Upper lobe of left lung (tissue), 6 donors: ENCODE measurements around the gene TMEM178A. TPM values are rescaled to one million over a fixed set of nuclear protein-coding genes. Genes with fewer than 3 reads are reported as not detected.

Experiments
- ATAC-seq, 2 donors: fragments of 200-7000 bp; cut with Tn5 transposase; one replicate each; pipeline ENCODE4 v1.9.1; 2022; ENCODE audit warnings: mild to moderate bottlenecking in 2 of 2, moderate library complexity in 2 of 2; ENCODE audit not compliant: low FRiP score in 2 of 2
- DNase-seq, 2 donors: peaks; one replicate each; pipeline ENCODE4 v3.0.0-alpha.2; 2019 to 2020
- H3K27ac ChIP-seq, 4 donors: fragments of 200-600 bp; sonication (generic); one replicate each; pipeline ENCODE4 v1.5.1; 2016 to 2019
- H3K27me3 ChIP-seq, 4 donors: fragments of 200-600 bp; sonication (generic); one replicate each; pipeline ENCODE4 v1.5.1; 2017 to 2019
- H3K36me3 ChIP-seq, 4 donors: fragments of 200-600 bp; sonication (generic); one replicate each; pipeline ENCODE4 v1.5.1; 2016 to 2019
- H3K4me1 ChIP-seq, 4 donors: fragments of 200-600 bp; sonication (generic); one replicate each; pipeline ENCODE4 v1.5.1; 2018 to 2019
- H3K4me3 ChIP-seq, 4 donors: fragments of 200-600 bp; sonication (generic); one replicate each; pipeline ENCODE4 v1.5.1; 2017 to 2019; ENCODE audit warnings: mild to moderate bottlenecking in 2 of 4, moderate library complexity in 1 of 4
- H3K9me3 ChIP-seq, 4 donors: fragments of 200-600 bp; sonication (generic); one replicate each; pipeline ENCODE4 v1.5.1; 2018 to 2019
- EP300 ChIP-seq, 4 donors: sonication (generic); formaldehyde crosslinking; IDR thresholded peaks; one replicate each; pipeline ENCODE4 v1.5.1; 2017; ENCODE audit warnings: antibody characterized with exemption in 4 of 4, control low read depth in 2 of 4
- POLR2A ChIP-seq, 4 donors: fragments of 450-650 bp; IDR thresholded peaks; one replicate each; pipeline ENCODE4 v1.5.1; 2016 to 2017; ENCODE audit warnings: antibody characterized with exemption in 4 of 4, mild to moderate bottlenecking in 2 of 4
- POLR2AphosphoS5 ChIP-seq, 2 donors: sonication (generic); formaldehyde crosslinking; IDR thresholded peaks; one replicate each; pipeline ENCODE4 v1.5.1; 2017; ENCODE audit warnings: antibody characterized with exemption in 2 of 2
- WGBS, 2 donors: methylation state at CpG; one replicate each; pipeline ENCODE4 v1.1.5; 2017 to 2018; 5-methylcytosine and 5-hydroxymethylcytosine counted together
- total RNA-seq, 6 donors: library from RNA; depleted of rRNA in 4 of 6; stranded (reverse); fragments of >200 nt in 4 of 6; gene quantifications; one replicate each; pipeline versions ENCODE4 v1.1.0 to v1.2.1, GENCODE V29; 2016 to 2021
- TF ChIP-seq, protein P1 (sequence below), 6 experiments: fragments of 450-650 bp in 4 of 6; fragments of 200-600 bp in 2 of 6; sonication (generic) in 2 of 6; IDR thresholded peaks; one replicate each; pipeline ENCODE4 v1.5.1; 2016 to 2019; ENCODE audit warnings: antibody characterized with exemption in 6 of 6
- donor health status: DM: no; HTN: no; CAD: no; lungs with moderate emphysema.
- donor health status: DM: no; HTN: yes; CAD: no; lungs with severe emphysema.

TMEM178A gene
- total RNA-seq, 6 donors from 2014 or later = 1.7 to 10.5 (median 4.7) TPM

DNA sequence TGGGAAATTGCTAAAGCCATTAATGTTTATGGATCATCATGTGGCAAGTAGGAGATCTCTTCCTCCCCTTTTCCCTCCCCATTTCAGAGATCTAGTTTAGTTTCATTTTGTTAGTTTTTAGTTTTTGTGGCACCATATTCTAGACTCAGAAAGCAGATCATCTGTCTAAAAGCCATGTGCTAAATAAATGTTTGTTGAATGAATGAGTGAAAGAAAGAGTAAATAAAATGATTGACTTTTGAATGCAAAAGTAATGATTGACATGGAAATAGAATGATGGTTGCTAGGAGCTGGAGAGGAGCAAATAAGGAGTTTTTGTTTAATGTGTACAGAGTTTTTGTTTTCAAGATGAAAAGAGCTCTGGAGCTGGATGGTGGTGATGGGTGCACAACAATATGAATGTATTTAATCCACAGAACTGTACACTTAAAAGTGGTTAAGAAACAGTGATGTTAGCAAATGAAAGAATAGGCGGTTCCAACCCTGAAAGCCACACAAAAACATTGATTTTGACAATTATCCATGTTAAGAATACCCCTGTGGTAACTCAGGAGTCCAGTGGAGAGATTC lies 23.6 kb downstream of the TMEM178A start:
- TF ChIP-seq POLR2AphosphoS5 (IDR thresholded peaks at IDR 0.05) = no peak
- TF ChIP-seq, protein P1, sequence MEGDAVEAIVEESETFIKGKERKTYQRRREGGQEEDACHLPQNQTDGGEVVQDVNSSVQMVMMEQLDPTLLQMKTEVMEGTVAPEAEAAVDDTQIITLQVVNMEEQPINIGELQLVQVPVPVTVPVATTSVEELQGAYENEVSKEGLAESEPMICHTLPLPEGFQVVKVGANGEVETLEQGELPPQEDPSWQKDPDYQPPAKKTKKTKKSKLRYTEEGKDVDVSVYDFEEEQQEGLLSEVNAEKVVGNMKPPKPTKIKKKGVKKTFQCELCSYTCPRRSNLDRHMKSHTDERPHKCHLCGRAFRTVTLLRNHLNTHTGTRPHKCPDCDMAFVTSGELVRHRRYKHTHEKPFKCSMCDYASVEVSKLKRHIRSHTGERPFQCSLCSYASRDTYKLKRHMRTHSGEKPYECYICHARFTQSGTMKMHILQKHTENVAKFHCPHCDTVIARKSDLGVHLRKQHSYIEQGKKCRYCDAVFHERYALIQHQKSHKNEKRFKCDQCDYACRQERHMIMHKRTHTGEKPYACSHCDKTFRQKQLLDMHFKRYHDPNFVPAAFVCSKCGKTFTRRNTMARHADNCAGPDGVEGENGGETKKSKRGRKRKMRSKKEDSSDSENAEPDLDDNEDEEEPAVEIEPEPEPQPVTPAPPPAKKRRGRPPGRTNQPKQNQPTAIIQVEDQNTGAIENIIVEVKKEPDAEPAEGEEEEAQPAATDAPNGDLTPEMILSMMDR (IDR thresholded peaks at IDR 0.05) = no peak
- no peak for TF ChIP-seq EP300 (IDR thresholded peaks at IDR 0.05)
- no peak for TF ChIP-seq POLR2A (IDR thresholded peaks at IDR 0.05)
- ATAC-seq (no peak), DNase-seq (no peak)
- Histone ChIP-seq H3K4me1 (no peaks in the 10 kb centered on the region), H3K36me3 (no peaks in the 10 kb centered on the region), H3K4me3 (no peak overlapping the region), H3K27me3 (no peaks in the 10 kb centered on the region), H3K27ac (no peak overlapping the region), H3K9me3 (no peaks in the 10 kb centered on the region)
- WGBS, 2 donors = 81 to 85% methylated on average over 1 of the region's 1 CpG

DNA sequence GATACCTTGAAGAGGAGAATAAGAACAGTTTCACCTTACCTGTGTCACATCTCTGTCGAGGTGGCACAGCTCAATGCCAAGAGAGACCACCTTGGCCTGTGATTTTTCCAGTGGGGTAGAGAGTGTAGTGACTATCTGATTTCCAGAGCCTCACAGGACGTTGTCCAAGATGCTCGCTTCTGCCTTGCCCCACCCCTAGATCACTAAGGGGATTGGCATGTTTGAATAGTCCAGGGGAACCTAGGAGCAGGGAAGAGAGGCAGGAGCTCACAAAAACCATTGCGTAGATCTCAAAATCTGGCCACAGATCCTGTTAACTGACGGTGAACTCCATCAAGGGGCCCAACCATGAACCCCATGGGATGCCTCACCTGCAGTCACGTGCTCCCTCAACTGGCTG lies 24.2 kb downstream of the TMEM178A start:
- no peak overlapping the region for H3K4me3 ChIP-seq
- no peak overlapping the region for H3K27ac ChIP-seq
- ATAC-seq (no peak), DNase-seq (no peak)
- no peaks in the 10 kb centered on the region for H3K36me3 ChIP-seq
- TF ChIP-seq EP300 (IDR thresholded peaks at IDR 0.05) (no peak), POLR2AphosphoS5 (IDR thresholded peaks at IDR 0.05) (no peak), POLR2A (IDR thresholded peaks at IDR 0.05) (no peak)
- WGBS, 2 donors = 89 to 92% methylated on average over 6 of the region's 6 CpGs
- peaks cover 0 to 2% (median 0%) of the 10 kb centered on the region in 4 donors for H3K4me1 ChIP-seq
- H3K9me3 ChIP-seq = no peaks in the 10 kb centered on the region
- no peaks in the 10 kb centered on the region for H3K27me3 ChIP-seq

DNA sequence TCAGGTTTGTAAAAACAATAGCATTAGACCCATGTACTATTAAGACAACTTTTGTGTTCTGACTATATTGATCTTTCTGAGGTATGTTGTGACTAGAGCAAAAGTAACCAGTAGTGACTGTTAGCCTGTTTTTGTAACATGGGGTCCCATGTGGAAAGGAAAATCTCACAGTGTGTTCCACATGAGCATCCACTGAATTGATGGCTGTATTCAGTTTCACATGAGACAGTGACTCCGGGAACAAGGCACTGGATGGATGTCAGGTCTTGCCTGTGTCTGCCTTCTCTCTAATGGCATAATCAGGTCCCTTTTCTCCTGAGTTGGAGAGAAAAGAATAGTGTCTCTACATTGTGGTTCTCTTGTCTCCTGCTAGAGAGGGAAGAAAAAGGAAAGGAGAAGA lies 27.5 kb downstream of the TMEM178A start:
- no peak for TF ChIP-seq POLR2AphosphoS5 (IDR thresholded peaks at IDR 0.05)
- Histone ChIP-seq H3K27ac (no peak overlapping the region), H3K27me3 (no peaks in the 10 kb centered on the region), H3K9me3 (no peaks in the 10 kb centered on the region), H3K4me1 (peaks cover 8 to 23% (median 22%) of the 10 kb centered on the region in 4 donors), H3K36me3 (no peaks in the 10 kb centered on the region), H3K4me3 (no peak overlapping the region)
- DNase-seq (no peak), ATAC-seq (no peak)
- WGBS, 2 donors = 96 to 100% methylated on average over 1 of the region's 1 CpG

DNA sequence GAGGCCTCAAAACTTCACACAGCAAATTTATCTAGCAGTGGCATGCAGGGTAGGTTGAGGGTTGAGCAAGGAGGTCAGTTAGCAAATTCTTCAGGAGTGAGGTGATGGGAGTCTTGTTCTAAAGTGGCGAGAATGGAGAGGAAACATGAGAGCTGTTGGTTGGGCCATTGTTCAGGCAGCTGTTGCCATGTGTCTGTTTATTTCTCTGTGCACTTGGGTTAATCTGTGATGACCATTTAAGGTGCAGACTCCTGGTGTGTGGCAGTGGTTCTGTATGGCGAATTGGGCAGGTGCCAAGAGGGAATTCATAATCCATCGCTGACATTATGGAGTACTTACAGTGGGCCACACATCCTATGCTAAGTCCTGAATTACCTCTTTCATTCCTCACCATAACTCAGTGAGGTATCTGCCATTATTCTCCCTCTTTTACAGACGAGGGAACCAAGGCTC lies 30.4 kb downstream of the TMEM178A start:
- peaks cover 8 to 23% (median 22%) of the 10 kb centered on the region in 4 donors for H3K4me1 ChIP-seq
- H3K27me3 ChIP-seq = no peaks in the 10 kb centered on the region
- DNase-seq (peak in 1 of 2 donors; percentile 24), ATAC-seq (peak; percentile 43 to 51)
- peaks cover 0 to 5% (median 4%) of the 10 kb centered on the region in 4 donors for H3K9me3 ChIP-seq
- WGBS, 2 donors = 67% methylated on average over 4 of the region's 4 CpGs
- TF ChIP-seq POLR2AphosphoS5 (IDR thresholded peaks at IDR 0.05) = peak in 1 of 2 donors; percentile 14
- no peak for TF ChIP-seq EP300 (IDR thresholded peaks at IDR 0.05)
- no peak overlapping the region for H3K4me3 ChIP-seq
- no peaks in the 10 kb centered on the region for H3K36me3 ChIP-seq
- peak overlapping the region in 2 of 4 donors; percentile 10 to 61 for H3K27ac ChIP-seq

DNA sequence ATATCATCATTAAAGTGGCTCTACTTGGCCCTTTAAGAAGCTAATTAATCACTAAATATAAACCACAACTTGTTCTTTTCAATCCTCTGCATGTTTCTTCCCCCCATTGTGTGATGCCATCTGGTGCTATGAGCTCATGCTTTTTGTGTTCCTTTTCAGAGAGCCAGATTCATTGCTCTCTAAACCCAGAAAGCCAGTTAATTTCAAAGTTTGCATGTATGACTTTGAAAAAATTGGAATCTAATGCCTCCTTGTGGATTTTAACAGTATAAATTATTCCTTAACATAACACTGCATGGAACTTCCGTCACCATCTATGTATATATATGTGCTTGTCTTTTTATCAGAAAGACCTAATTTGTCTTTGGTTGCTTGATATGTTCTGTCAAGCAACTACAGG lies 31.1 kb downstream of the TMEM178A start:
- DNase-seq = no peak
- Histone ChIP-seq H3K9me3 (peaks cover 4 to 11% (median 9%) of the 10 kb centered on the region in 4 donors), H3K4me3 (no peak overlapping the region), H3K27me3 (no peaks in the 10 kb centered on the region), H3K4me1 (peaks cover 8 to 23% (median 22%) of the 10 kb centered on the region in 4 donors), H3K36me3 (no peaks in the 10 kb centered on the region), H3K27ac (peak overlapping the region in 3 of 4 donors; percentile 10 to 61 (median 10))
- WGBS, 2 donors = 61 to 62% methylated on average over 1 of the region's 1 CpG
- peak in 1 of 2 donors; percentile 39 for ATAC-seq
- TF ChIP-seq, protein P1 (IDR thresholded peaks at IDR 0.05) = peak in 4 of 6 experiments; percentile 19 to 47 (median 38)
- TF ChIP-seq POLR2AphosphoS5 (IDR thresholded peaks at IDR 0.05) = no peak

DNA sequence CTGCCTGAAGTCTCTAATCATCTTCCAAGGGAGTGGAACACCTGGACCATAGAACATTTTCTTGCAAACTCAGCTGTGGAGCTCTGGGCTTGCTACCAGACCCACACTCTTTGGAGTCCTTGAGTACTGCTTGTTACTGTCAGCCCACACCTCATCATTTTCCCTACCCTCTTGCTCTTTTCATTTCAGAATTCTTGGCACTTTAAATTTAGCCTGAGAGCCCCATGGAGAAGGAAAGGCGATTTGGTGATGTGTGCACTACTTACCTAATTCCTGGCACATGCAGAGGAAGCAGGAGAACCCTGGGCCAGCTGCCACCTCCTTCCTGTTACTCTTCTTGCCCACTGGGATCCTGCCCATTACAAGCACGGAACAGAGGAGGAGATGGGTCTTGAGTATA lies 31.7 kb downstream of the TMEM178A start:
- peak in 1 of 2 donors; percentile 32 for DNase-seq
- peak in 1 of 2 donors; percentile 38 for ATAC-seq
- no peak overlapping the region for H3K4me3 ChIP-seq
- peaks cover 8 to 23% (median 22%) of the 10 kb centered on the region in 4 donors for H3K4me1 ChIP-seq
- H3K9me3 ChIP-seq = peaks cover 10 to 15% (median 13%) of the 10 kb centered on the region in 4 donors
- H3K27me3 ChIP-seq = no peaks in the 10 kb centered on the region
- WGBS, 2 donors = 21 to 22% methylated on average over 2 of the region's 2 CpGs
- TF ChIP-seq, protein P1 (IDR thresholded peaks at IDR 0.05) = no peak
- TF ChIP-seq POLR2AphosphoS5 (IDR thresholded peaks at IDR 0.05) = peak in 1 of 2 donors; percentile 27
- no peaks in the 10 kb centered on the region for H3K36me3 ChIP-seq
- H3K27ac ChIP-seq = peak overlapping the region in 3 of 4 donors; percentile 10 to 61 (median 21)
